HG03060 (cell line): ENCODE data around the gene TTC13.
"Not testable (repeated sequence)": the region's sequence is repeated elsewhere in the genome, so short reads cannot be mapped to it uniquely, and the experiment has no call there.

Source experiments
- ATAC-seq: cut with Tn5 transposase; IDR thresholded peaks from one replicate; pipeline ENCODE4 v1.9.1; 2021; ENCODE audit warnings: low read depth, moderate number of reproducible peaks; ENCODE audit not compliant: unreplicated experiment

Gene TTC13

GRCh38 chr1:230978491-230979388, at the start of gene TTC13, which contains the start of gene ARV1:
Gene TTC13 (minus strand): TSS chr1:230978861. CDS start chr1:230978830, 31 bp downstream.
Gene ARV1 (plus strand): TSS chr1:230979094. CDS start chr1:230979106, 12 bp downstream.
- peak; percentile 89 for ATAC-seq

- no peak for ATAC-seq
Measured at GRCh38 chr1:231027971-231028370, 49.3 kb upstream of the TTC13 start.

GRCh38 chr1:231027136-231027925, 48.7 kb upstream of the TTC13 start:
- no peak for ATAC-seq

GRCh38 chr1:231026576-231026975, 47.9 kb upstream of the TTC13 start:
- no peak for ATAC-seq

GRCh38 chr1:231023150-231023549, 44.5 kb upstream of the TTC13 start:
- no peak for ATAC-seq

- ATAC-seq = not testable (repeated sequence)
Measured at GRCh38 chr1:231022543-231022942, 43.9 kb upstream of the TTC13 start.

GRCh38 chr1:231021540-231022031, 42.9 kb upstream of the TTC13 start:
- no peak for ATAC-seq

- ATAC-seq = no peak
Measured at GRCh38 chr1:231020816-231021215, 42.2 kb upstream of the TTC13 start.

- ATAC-seq = no peak
Measured at GRCh38 chr1:231020139-231020601, 41.5 kb upstream of the TTC13 start.

- ATAC-seq = no peak
Measured at GRCh38 chr1:231019711-231020110, 41.0 kb upstream of the TTC13 start.

GRCh38 chr1:231016966-231017365, 38.3 kb upstream of the TTC13 start:
- no peak for ATAC-seq

GRCh38 chr1:231016234-231016633, 37.6 kb upstream of the TTC13 start:
- no peak for ATAC-seq

GRCh38 chr1:231013391-231014015, 34.8 kb upstream of the TTC13 start:
- ATAC-seq = no peak

- ATAC-seq = no peak
Measured at GRCh38 chr1:231011963-231012362, 33.3 kb upstream of the TTC13 start.

GRCh38 chr1:231011360-231011759, 32.7 kb upstream of the TTC13 start:
- no peak for ATAC-seq

- ATAC-seq = not testable (repeated sequence)
Measured at GRCh38 chr1:231007535-231007934, 28.9 kb upstream of the TTC13 start.

GRCh38 chr1:231001892-231002291, 23.2 kb upstream of the TTC13 start:
- ATAC-seq = no peak

- ATAC-seq = no peak
Measured at GRCh38 chr1:231000639-231001038, 22.0 kb upstream of the TTC13 start.

- ATAC-seq = no peak
Measured at GRCh38 chr1:231000201-231000600, 21.5 kb upstream of the TTC13 start.

- no peak for ATAC-seq
Measured at GRCh38 chr1:230994860-230995259, 16.2 kb upstream of the TTC13 start.
